Spleen (tissue), 11 donors: ENCODE data around the gene CCDC134. TPM values are rescaled to one million over a fixed set of nuclear protein-coding genes. Genes with fewer than 3 reads are reported as not detected.

ENCODE experiments used
- DNase-seq: peaks from one replicate; pipeline ENCODE4 v3.0.0-alpha.2; 2020
- H3K27ac ChIP-seq, 8 donors: fragments of 200-600 bp; sonication (generic) in 7 of 8; 1 replicate in 4 of 8; 2 replicates in 4 of 8; pipeline versions ENCODE4 v1.5.0 to v1.8.0; 2016 to 2021; ENCODE audit warnings: inconsistent platforms in 4 of 8, mild to moderate bottlenecking in 4 of 8, moderate library complexity in 1 of 8
- H3K27me3 ChIP-seq, 7 donors: fragments of 200-600 bp; sonication (generic) in 6 of 7; replicated peaks in 1 of 7; 1 replicate in 4 of 7; 2 replicates in 3 of 7; pipeline versions ENCODE4 v1.5.0 to v1.8.0; 2016 to 2021; ENCODE audit warnings: inconsistent platforms in 3 of 7, mild to moderate bottlenecking in 1 of 7
- H3K36me3 ChIP-seq, 6 donors: fragments of 200-600 bp; sonication (generic) in 5 of 6; 1 replicate in 4 of 6; 2 replicates in 2 of 6; pipeline versions ENCODE4 v1.5.0 to v1.8.0; 2016 to 2021; ENCODE audit warnings: inconsistent platforms in 2 of 6
- H3K4me1 ChIP-seq, 6 donors: fragments of 200-600 bp; sonication (generic) in 5 of 6; 1 replicate in 3 of 6; 2 replicates in 3 of 6; pipeline versions ENCODE4 v1.5.0 to v1.8.0; 2016 to 2021; ENCODE audit warnings: inconsistent platforms in 3 of 6
- H3K4me3 ChIP-seq, 8 donors: fragments of 200-600 bp; sonication (generic) in 7 of 8; 1 replicate in 4 of 8; 2 replicates in 4 of 8; pipeline versions ENCODE4 v1.5.0 to v1.8.0; 2016 to 2021; ENCODE audit warnings: inconsistent platforms in 4 of 8, mild to moderate bottlenecking in 4 of 8, moderate library complexity in 2 of 8
- H3K9me3 ChIP-seq, 8 donors: fragments of 200-600 bp; sonication (generic) in 7 of 8; 1 replicate in 4 of 8; 2 replicates in 4 of 8; pipeline versions ENCODE4 v1.5.0 to v1.8.0; 2016 to 2021; ENCODE audit warnings: inconsistent platforms in 4 of 8
- POLR2A ChIP-seq, 3 donors: fragments of 450-650 bp; IDR thresholded peaks; one replicate each; pipeline ENCODE4 v1.5.1; 2017; ENCODE audit warnings: antibody characterized with exemption in 3 of 3, mild to moderate bottlenecking in 1 of 3
- POLR2AphosphoS5 ChIP-seq, 3 donors: sonication (generic); formaldehyde crosslinking; IDR thresholded peaks; one replicate each; pipeline ENCODE4 v1.5.1; 2017; ENCODE audit warnings: antibody characterized with exemption in 3 of 3
- WGBS, 5 donors: extraction: QIAGEN DNeasy Blood & Tissue Kit in 3 of 5; methylation state at CpG; one replicate each; pipeline versions ENCODE4 v1.1.5 to v1.1.7; 2013 to 2018; 5-methylcytosine and 5-hydroxymethylcytosine counted together
- intact Hi-C: fragments of 100-400 bp; cut with DNase I; formaldehyde crosslinking; loops from one replicate; pipeline ENCODE4 v1.15.0; 2023; ENCODE audit warnings: low total_unique reads
- polyA plus RNA-seq, 3 donors: library from polyadenylated mRNA; stranded (reverse); fragments of 200-250 nt; gene quantifications; one replicate each; pipeline ENCODE4 v1.2.1, GENCODE V29; 2013
- total RNA-seq, 7 donors: library from RNA; depleted of rRNA in 3 of 7; stranded (reverse); fragments of >200 nt in 3 of 7; fragmentation: NEBNext Ultra II Directional in 4 of 7; extraction: Animal tissue kit (Norgen Biotek cat#: 25700) in 4 of 7; gene quantifications; one replicate each; pipeline versions ENCODE4 v1.1.0 to v1.2.1, GENCODE V29; 2016 to 2021
- TF ChIP-seq, protein P1 (sequence below), 11 experiments: fragments of 200-600 bp in 7 of 11; fragments of 450-650 bp in 4 of 11; sonication (generic) in 4 of 11; IDR thresholded peaks in 8 of 11; conservative IDR thresholded peaks in 3 of 11; 1 replicate in 7 of 11; 2 replicates in 4 of 11; pipeline versions ENCODE4 v1.4.0 to v1.8.0; 2016 to 2021; ENCODE audit warnings: antibody characterized with exemption in 11 of 11, inconsistent platforms in 4 of 11, mild to moderate bottlenecking in 1 of 11
- donor health status: healthy with polysubstance abuse.
- donor health status: DM: no; HTN: no; CAD: no; lungs with moderate emphysema.
- donor health status: DM: no; HTN: no; CAD: no.
- donor health status: Bipolar disorder and iron deficiency.
- donor health status: healthy.
- donor health status: DM: no; HTN: no; CAD: no.
- donor health status: DM: yes; HTN: yes; CAD: no.

CCDC134 gene
- total and polyA plus RNA-seq, 10 donors, result 0.54 to 11.8 (median 9.3) TPM

DNA sequence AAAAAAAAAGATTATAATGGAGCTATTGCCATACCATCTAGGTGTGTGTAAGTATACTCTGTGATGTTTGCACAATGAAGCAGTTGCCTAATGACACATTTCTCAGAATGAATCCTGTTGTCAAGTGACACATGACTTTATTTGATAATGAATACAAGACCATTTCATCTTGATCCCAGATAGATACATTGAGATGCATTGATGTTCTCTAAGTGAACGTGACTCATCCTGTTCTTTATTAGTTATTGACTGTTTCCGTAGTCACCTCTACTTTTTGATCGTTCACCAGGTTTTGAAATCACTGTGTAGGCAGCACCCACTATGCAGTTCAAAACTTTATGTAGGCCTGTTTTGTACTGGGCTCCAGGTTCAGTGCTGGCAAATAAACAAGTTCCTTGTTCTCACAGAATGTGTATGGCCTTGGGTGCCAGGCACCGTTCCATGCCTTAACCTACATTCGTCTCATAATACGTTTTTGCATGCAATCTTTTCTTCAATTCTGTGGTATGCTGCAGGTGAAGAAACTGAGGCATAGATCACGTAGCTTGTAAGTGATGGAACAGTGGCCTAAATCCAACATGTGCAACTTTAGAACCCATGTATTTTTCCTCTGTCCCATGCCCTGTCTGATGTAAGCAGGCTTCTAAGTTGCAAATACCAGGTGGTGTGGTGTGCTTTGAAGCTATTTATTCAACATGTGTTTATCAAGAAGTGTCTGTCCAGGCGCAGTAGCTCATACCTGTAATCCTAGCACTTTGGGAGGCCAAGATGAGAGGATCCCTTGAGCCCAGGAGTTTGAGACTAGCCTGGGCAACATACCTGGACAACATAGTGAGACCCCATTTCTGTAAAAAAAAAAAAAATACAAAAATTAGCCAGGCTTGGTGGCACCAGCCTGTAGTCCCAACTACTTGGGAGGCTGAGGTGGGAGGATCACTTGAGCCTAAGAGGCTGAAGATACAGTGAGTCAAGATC, 42.8 kb downstream of the CCDC134 start:
- peaks cover 5 to 99% (median 65%) of the 10 kb centered on the region in 6 donors for H3K4me1 ChIP-seq
- WGBS, 5 donors, result 78 to 87% (median 82%) methylated on average over 8 of the region's 8 CpGs

DNA sequence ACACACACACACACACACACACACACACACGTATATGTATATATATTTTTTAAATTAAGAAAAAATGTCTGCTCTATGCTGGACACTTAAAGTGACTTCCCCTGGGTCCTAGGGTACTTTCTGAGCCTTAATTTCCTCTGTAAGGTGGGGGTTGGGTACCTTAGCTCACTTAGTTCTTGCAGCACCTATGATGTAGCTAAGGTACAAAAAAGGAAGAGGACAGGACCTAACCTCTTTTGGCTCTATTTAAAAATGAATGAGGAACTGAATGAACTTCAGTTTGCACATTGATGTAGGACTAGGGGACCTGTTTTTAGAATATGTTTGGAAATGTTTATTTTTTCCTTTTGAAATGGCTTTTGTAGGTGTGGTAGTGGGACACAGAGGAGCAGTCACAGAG, 43.6 kb downstream of the CCDC134 start:
- H3K27ac ChIP-seq, result peak overlapping the region in 2 of 8 donors; percentile 51 to 54
- H3K4me3 ChIP-seq, result no peak overlapping the region
- intact Hi-C loops, result no loop called here
- 42 to 87% (median 61%) methylated on average over 1 of the region's 1 CpG for WGBS, 5 donors
- no peaks in the 10 kb centered on the region for H3K9me3 ChIP-seq
- H3K27me3 ChIP-seq, result no peaks in the 10 kb centered on the region
- DNase-seq, result no peak
- peaks cover 13 to 99% (median 69%) of the 10 kb centered on the region in 6 donors for H3K4me1 ChIP-seq
- no peak for TF ChIP-seq POLR2A (IDR thresholded peaks at IDR 0.05)
- TF ChIP-seq, protein P1, sequence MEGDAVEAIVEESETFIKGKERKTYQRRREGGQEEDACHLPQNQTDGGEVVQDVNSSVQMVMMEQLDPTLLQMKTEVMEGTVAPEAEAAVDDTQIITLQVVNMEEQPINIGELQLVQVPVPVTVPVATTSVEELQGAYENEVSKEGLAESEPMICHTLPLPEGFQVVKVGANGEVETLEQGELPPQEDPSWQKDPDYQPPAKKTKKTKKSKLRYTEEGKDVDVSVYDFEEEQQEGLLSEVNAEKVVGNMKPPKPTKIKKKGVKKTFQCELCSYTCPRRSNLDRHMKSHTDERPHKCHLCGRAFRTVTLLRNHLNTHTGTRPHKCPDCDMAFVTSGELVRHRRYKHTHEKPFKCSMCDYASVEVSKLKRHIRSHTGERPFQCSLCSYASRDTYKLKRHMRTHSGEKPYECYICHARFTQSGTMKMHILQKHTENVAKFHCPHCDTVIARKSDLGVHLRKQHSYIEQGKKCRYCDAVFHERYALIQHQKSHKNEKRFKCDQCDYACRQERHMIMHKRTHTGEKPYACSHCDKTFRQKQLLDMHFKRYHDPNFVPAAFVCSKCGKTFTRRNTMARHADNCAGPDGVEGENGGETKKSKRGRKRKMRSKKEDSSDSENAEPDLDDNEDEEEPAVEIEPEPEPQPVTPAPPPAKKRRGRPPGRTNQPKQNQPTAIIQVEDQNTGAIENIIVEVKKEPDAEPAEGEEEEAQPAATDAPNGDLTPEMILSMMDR (IDR thresholded peaks at IDR 0.05 in 8 of 11, conservative IDR thresholded peaks at IDR 0.05 in 3 of 11), result no peak
- TF ChIP-seq POLR2AphosphoS5 (IDR thresholded peaks at IDR 0.05), result no peak
- H3K36me3 ChIP-seq, result peaks cover 0 to 37% (median 0%) of the 10 kb centered on the region in 6 donors

More for the DNA sequence above, 42.8 kb downstream of the CCDC134 start:
- Histone ChIP-seq H3K27me3 (no peaks in the 10 kb centered on the region), H3K9me3 (no peaks in the 10 kb centered on the region), H3K36me3 (peaks cover 0 to 45% (median 0%) of the 10 kb centered on the region in 6 donors), H3K27ac (peak overlapping the region in 3 of 8 donors; percentile 14 to 51 (median 22)), H3K4me3 (no peak overlapping the region)
- intact Hi-C loops, result no loop called here
- TF ChIP-seq, protein P1 (IDR thresholded peaks at IDR 0.05 in 8 of 11, conservative IDR thresholded peaks at IDR 0.05 in 3 of 11), result no peak
- TF ChIP-seq POLR2AphosphoS5 (IDR thresholded peaks at IDR 0.05) (no peak), POLR2A (IDR thresholded peaks at IDR 0.05) (no peak)
- no peak for DNase-seq

DNA sequence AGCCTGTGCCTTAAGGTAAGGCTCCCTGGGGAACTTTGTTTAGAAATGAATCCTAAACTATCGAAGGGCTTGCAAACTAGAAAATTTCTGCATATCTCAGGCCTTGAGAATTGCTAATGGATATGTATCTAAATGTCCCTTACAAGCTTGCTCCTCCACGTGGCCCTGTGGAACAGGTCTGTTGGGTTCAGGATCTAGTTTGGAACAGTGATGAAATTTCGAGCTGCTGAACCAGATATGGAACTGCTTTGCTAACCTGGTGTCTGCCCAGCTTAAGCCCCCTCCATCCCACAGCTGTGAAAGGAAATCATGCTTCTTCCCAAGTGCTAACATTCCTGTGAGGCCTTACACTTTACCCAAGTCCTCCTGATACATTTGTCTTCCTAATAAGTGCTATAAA, 44.0 kb downstream of the CCDC134 start:
- Histone ChIP-seq H3K9me3 (no peaks in the 10 kb centered on the region), H3K4me3 (no peak overlapping the region), H3K27me3 (no peaks in the 10 kb centered on the region), H3K4me1 (peaks cover 14 to 99% (median 70%) of the 10 kb centered on the region in 6 donors), H3K27ac (peak overlapping the region in 2 of 8 donors; percentile 51 to 54), H3K36me3 (peaks cover 0 to 33% (median 0%) of the 10 kb centered on the region in 6 donors)
- intact Hi-C loops, result no loop called here
- DNase-seq, result no peak
- WGBS, 5 donors, result 67 to 86% (median 79%) methylated on average over 3 of the region's 3 CpGs
- no peak for TF ChIP-seq POLR2AphosphoS5 (IDR thresholded peaks at IDR 0.05)
- no peak for TF ChIP-seq POLR2A (IDR thresholded peaks at IDR 0.05)

DNA sequence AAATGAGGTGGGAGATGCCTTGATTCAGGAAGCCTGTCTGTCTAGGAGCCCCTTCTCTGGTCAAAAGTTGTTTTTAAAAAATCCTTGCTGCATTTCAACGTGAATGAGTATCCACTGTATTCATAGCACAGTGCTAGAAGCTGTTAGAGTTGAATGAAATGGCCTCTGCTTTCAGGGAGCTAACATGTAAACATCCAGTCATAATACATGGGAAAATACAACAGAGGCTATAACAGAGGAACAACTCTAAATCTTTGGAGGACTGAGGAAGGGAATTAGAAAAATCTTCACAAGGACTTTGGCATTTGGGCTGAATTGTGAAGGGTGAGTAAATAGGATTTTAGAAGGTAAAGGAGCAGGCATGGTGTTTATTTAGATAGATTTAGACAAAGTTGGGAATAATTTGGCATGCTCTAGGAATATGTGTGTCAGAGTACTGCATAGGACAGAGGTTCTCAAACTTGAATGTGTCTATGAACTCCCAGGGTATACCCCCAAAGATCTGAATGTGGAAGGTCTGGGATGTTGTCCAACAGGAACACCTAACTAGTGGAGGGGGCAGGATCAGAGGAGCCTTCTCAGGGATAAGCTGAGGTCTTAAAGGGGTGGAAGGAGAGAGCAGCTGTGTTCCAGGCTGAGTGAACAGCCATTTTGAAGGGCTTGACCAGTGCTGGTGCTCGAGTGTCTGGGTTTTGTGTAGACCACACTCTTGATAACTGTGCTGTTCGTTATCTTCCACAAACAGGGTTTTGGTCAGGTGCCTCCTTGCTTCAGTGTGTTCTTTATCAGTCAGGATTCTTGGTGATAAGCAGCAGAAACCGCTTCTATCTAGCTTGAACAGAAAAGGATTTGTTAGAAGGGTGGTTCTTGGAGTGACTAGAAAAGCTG, 45.1 kb downstream of the CCDC134 start:
- peaks cover 0 to 24% (median 0%) of the 10 kb centered on the region in 6 donors for H3K36me3 ChIP-seq
- no peaks in the 10 kb centered on the region for H3K27me3 ChIP-seq
- peaks cover 14 to 94% (median 70%) of the 10 kb centered on the region in 6 donors for H3K4me1 ChIP-seq
- DNase-seq, result no peak
- WGBS, 5 donors, result 60 to 74% (median 66%) methylated on average over 4 of the region's 4 CpGs
- TF ChIP-seq POLR2AphosphoS5 (IDR thresholded peaks at IDR 0.05), result no peak
- no peak for TF ChIP-seq POLR2A (IDR thresholded peaks at IDR 0.05)
- TF ChIP-seq, protein P1 (IDR thresholded peaks at IDR 0.05 in 8 of 11, conservative IDR thresholded peaks at IDR 0.05 in 3 of 11), result no peak
- intact Hi-C loops, result no loop called here
- no peak overlapping the region for H3K4me3 ChIP-seq
- H3K9me3 ChIP-seq, result no peaks in the 10 kb centered on the region
- no peak overlapping the region for H3K27ac ChIP-seq
